NCI-H128 (cell line): Measurements from ENCODE around the gene CAMK2N1.

ENCODE experiments used
- DNase-seq: peaks from one replicate; lab custom pipeline; 2025; ENCODE audit not compliant: unreplicated experiment; lab: John Stamatoyannopoulos, UW

Gene CAMK2N1

DNA sequence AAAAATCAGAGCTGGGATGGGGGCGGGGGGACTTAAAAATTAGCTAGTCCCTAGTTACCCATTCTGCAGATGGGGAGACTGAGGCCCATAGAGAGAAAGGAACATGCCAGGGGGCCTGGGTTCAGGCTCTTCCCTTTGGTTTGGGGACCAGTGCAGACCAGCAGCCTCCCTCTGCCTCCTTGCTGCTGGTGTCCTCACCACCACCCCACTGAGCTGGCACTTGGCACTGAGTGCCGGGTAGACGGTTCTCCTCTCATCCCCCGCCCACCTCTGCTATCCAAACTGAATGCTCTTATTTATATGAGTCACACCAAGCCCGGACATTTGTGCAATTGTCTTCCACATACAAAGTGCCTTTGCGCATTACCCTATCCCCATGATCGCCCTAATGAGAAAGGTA, 39.2 kb downstream of the CAMK2N1 start:
- no peak for DNase-seq

GRCh38 chr1:20445956-20446355, 40.1 kb downstream of the CAMK2N1 start:
- DNase-seq = no peak

- DNase-seq = no peak
These were observed 42.1 kb downstream of the CAMK2N1 start for GRCh38 chr1:20443703-20444586.

DNA sequence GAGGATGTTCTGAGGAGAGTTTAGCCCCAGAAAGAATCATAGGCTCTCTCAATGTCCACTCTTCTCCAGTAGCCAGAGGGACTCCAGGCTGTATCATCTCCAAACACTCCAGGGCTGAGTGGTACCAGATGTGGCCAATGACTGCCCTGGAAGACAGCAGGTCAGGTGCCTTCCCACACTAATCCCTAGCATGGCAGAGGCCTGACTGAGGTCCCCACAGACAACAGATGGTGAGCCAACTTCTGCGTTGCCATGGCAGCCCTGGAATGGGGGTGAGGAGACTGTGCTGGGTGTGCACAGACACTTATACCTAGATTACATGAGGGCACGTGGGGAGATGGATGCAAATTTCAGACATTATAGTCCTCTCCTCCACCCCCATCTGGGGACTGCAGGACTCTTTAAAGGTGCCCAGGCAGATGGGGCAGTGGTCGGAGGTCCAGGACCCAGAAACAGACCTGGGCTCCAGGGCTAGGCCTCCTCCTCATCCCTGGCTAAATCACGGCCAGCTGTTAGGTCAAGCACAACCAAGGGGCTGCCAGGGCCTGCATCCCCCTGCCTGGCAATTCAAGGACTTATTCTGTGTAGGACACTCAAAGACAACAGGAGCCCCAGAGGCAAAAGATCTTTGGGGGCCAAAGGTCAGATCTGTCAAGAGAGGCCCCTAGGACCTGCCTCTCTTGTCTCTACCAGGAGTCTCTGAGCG, 42.9 kb downstream of the CAMK2N1 start:
- no peak for DNase-seq

DNA sequence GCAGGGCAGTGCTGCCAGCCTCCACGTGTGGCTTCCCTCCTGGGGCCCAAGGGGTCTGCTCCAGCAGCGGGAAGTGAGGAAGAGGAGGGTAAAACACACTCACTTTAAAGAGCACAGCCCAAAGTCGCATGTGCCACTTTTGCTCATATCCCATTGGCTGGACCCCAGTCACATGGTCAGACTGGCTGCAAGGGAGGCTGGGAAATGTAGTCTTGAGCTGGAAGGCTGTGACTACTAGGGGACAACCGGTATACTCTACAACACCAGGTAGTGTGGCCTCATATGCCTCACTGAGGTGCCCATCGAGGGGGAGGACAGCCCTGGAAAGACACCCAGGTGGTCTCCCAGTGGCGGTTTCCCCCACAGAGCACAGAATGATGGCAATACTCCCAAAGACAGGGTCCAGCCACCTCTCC, 45.2 kb downstream of the CAMK2N1 start:
- DNase-seq = no peak

DNA sequence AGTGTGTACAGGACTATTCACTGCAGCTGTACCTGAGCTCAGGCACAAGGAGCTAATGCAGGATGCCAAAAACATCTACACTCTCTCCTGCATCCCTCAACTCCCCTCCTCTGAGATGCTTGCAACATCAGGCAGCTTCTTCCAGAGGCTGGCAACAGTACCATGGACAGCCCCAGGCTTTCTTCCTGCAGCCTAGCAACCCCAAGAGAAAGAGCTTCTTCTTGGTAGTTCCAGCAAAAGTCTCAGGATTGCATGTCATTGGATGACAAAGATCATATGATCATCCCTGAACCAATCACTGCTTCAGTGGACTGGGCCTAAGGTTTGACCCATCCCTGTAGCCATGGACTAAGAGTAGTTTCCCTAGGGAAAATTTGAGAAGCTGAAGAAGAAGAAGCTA, 46.7 kb downstream of the CAMK2N1 start:
- no peak for DNase-seq

DNA sequence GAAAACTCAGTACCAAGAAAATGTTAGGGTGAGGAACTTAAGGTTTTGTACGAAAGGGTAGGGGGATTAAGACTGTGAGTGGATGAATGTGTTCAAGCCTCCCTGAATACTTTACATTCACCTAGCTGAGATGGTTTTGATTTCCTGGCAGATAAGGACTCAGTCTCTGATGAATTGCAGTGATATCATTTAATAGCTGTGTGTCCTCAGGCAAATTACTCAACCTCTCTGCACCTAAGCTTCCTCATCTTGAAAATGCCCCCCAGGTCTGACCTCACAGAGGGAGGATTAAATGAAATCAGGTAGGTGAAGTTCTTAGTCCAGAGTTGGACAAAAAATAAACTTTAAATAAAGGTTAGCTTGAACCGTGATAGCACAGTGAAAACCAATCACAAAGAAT, 48.4 kb downstream of the CAMK2N1 start:
- DNase-seq = no peak

GRCh38 chr1:20432891-20433290, 53.1 kb downstream of the CAMK2N1 start:
- DNase-seq = no peak
